Sigmoid colon (tissue), 4 donors: Measurements from ENCODE around the gene CELSR2.

Experiments
- CTCF ChIP-seq, 4 experiments: fragments of 450-650 bp in 3 of 4; fragments of 200-600 bp in 1 of 4; IDR thresholded peaks; one replicate each; pipeline ENCODE4 v1.5.1; 2016 to 2019; ENCODE audit warnings: antibody characterized with exemption in 4 of 4, mild to moderate bottlenecking in 3 of 4, moderate library complexity in 2 of 4
- EP300 ChIP-seq, 4 donors: sonication (generic); formaldehyde crosslinking; IDR thresholded peaks; one replicate each; pipeline ENCODE4 v1.6.1; 2017; ENCODE audit warnings: antibody characterized with exemption in 4 of 4
- POLR2A ChIP-seq, 2 donors: fragments of 450-650 bp; IDR thresholded peaks; one replicate each; pipeline ENCODE4 v1.6.1; 2016; ENCODE audit warnings: antibody characterized with exemption in 2 of 2, mild to moderate bottlenecking in 2 of 2, moderate library complexity in 2 of 2
- POLR2AphosphoS5 ChIP-seq, 4 donors: sonication (generic); formaldehyde crosslinking; IDR thresholded peaks; one replicate each; pipeline ENCODE4 v1.6.1; 2017; ENCODE audit warnings: antibody characterized with exemption in 4 of 4

GRCh38 chr1:109268431-109269211 is 19.3 kb downstream of the CELSR2 start:
- TF ChIP-seq CTCF (IDR thresholded peaks at IDR 0.05) (no peak), POLR2A (IDR thresholded peaks at IDR 0.05) (no peak), POLR2AphosphoS5 (IDR thresholded peaks at IDR 0.05) (no peak), EP300 (IDR thresholded peaks at IDR 0.05) (no peak)
